H1 (cell line): ENCODE results near the gene PLEKHA5. TPM values are rescaled to one million over a fixed set of nuclear protein-coding genes. Genes with fewer than 3 reads are reported as not detected.

Source experiments
- ASH2L ChIP-seq: fragments of 200-600, 300-600 bp; sonication (generic); IDR thresholded peaks from one replicate; pipeline ENCODE4 v1.7.1; 2017; ENCODE audit warnings: low read length
- ATF2 ChIP-seq: IDR thresholded peaks from 2 replicates; pipeline ENCODE4 v1.6.1; 2012; ENCODE audit warnings: low read length, inconsistent platforms
- CHD7 ChIP-seq: fragments of 300-600 bp; sonication (generic); IDR thresholded peaks from 2 replicates; pipeline ENCODE4 v1.7.1; 2012; ENCODE audit warnings: low read length, moderate library complexity, mild to moderate bottlenecking, inconsistent platforms; ENCODE audit not compliant: insufficient replicate concordance
- NANOG ChIP-seq: IDR thresholded peaks from 2 replicates; pipeline ENCODE4 v1.6.1; 2011; ENCODE audit warnings: low read length, low read depth, mild to moderate bottlenecking, inconsistent platforms; ENCODE audit not compliant: insufficient read depth, poor library complexity, severe bottlenecking
- RAD21 ChIP-seq, 2 experiments: IDR thresholded peaks in 1 of 2; conservative IDR thresholded peaks in 1 of 2; 2 replicates each; pipeline ENCODE4 v1.6.1; 2011; ENCODE audit warnings: low read depth in 2 of 2, low read length in 2 of 2, improper control_type of control experiment in 1 of 2, inconsistent platforms in 1 of 2, mild to moderate bottlenecking in 1 of 2, moderate library complexity in 1 of 2
- SP2 ChIP-seq: IDR thresholded peaks from 2 replicates; pipeline ENCODE4 v1.6.1; 2012; ENCODE audit warnings: mild to moderate bottlenecking, low read length, inconsistent platforms
- TBP ChIP-seq: IDR thresholded peaks from 2 replicates; pipeline ENCODE4 v1.6.1; 2011; ENCODE audit warnings: low read depth, low read length, improper control_type of control experiment
- polyA plus RNA-seq, 7 experiments: library from polyadenylated mRNA; depleted of rRNA in 3 of 7; stranded (reverse) in 5 of 7; unstranded in 2 of 7; fragments of >200 nt in 5 of 7; fragments of 200-250 nt in 2 of 7; gene quantifications; 1 replicate in 5 of 7; 2 replicates in 1 of 7; 4 replicates in 1 of 7; pipeline versions ENCODE4 v1.2.1 to v1.2.3, GENCODE V29; 2011 to 2013; ENCODE audit warnings: missing spikeins in 2 of 7, mixed read lengths in 2 of 7
- total RNA-seq: library from RNA; stranded (reverse); fragmentation: NEBNext Ultra II Directional; extraction: Animal tissue kit (Norgen Biotek cat#: 25700); gene quantifications from 2 replicates; pipeline ENCODE4 v1.2.1, GENCODE V29; 2021

Gene PLEKHA5
- total and polyA plus RNA-seq, 2 of the 8 experiments (the other 6 are each of a cell fraction or from before 2014, with no cell fraction given) = 17.2 to 66.1 TPM

GRCh38 chr12:19129486-19130223 lies at the start of gene PLEKHA5 (continued):
- TF ChIP-seq CHD7 (no peak), NANOG (no peak), TBP (peak; percentile 56; the same call in 1 of the 2 replicates), ASH2L (peak; percentile 49), RAD21 (IDR thresholded peaks at IDR 0.05 in 1 of 2, conservative IDR thresholded peaks at IDR 0.05 in 1 of 2; ENCODE audit: low read depth in 2 of 2, low read length in 2 of 2) (peak; percentile 24 to 52; a peak in 3 of 4 replicates), SP2 (no peak), ATF2 (no peak)
